HepG2 (cell line): ENCODE measurements around the gene TRPC4. TPM values are rescaled to one million over a fixed set of nuclear protein-coding genes. Genes with fewer than 3 reads are reported as not detected.

Experiments
- ATAC-seq: fragments of 200-7000 bp; cut with Tn5 transposase; 3 replicates; pipeline ENCODE4 v1.9.1; 2020; ENCODE audit warnings: mild to moderate bottlenecking, moderate library complexity
- BruUV-seq: library from RNA; stranded (reverse); fragments of 400-500 nt; replicated peaks from 2 replicates; lab custom pipeline; 2021; lab: Mats Ljungman, UMichigan
- CTCF ChIA-PET: fragments of 300-600 bp; formaldehyde crosslinking; extraction: SDS; loops from one replicate; lab custom pipeline; 2021; ENCODE audit warnings: low total read pairs, inconsistent platforms, low intra/inter-chr PET ratio; lab: Yijun Ruan, JAX
- POLR2A ChIA-PET: fragments of 350-600 bp; sonication (Branson Sonifier 250); formaldehyde crosslinking; loops from one replicate; lab custom pipeline; 2020; ENCODE audit warnings: antibody characterized with exemption, inconsistent platforms; lab: Yijun Ruan, JAX
- DNase-seq: peaks from one replicate; pipeline ENCODE4 v3.0.0-alpha.2; 2015; ENCODE audit warnings: low spot score
- FAIRE-seq: peaks from 3 replicates; lab custom pipeline; 2011; peaks lifted over from hg19 to GRCh38; lab: Jason Lieb, UNC
- H2AFZ ChIP-seq: one replicate; pipeline ENCODE4 v1.6.1; 2011; ENCODE audit warnings: low read length, inconsistent platforms
- H3K27ac ChIP-seq: fragments of 300-600 bp; 3 replicates; pipeline ENCODE4 v1.8.0; 2011; ENCODE audit warnings: mixed run types, mild to moderate bottlenecking, mixed read lengths, low read length, inconsistent platforms; ENCODE audit not compliant: insufficient read depth; ENCODE audit errors: extremely low read length
- H3K27me3 ChIP-seq, 2 experiments: fragments of 200-600 bp in 1 of 2; 2 replicates in 1 of 2; 3 replicates in 1 of 2; pipeline versions ENCODE4 v1.6.0 to v1.8.0; 2011; ENCODE audit warnings: low read length in 2 of 2, mild to moderate bottlenecking in 2 of 2, moderate library complexity in 2 of 2, inconsistent platforms in 1 of 2; ENCODE audit not compliant: insufficient read depth in 2 of 2, control insufficient read depth in 1 of 2
- H3K36me3 ChIP-seq, 2 experiments: fragments of 200-600 bp in 1 of 2; replicated peaks in 1 of 2; 2 replicates in 1 of 2; 3 replicates in 1 of 2; pipeline versions ENCODE4 v1.5.1 to v1.8.0; 2011; ENCODE audit warnings: low read length in 2 of 2, inconsistent platforms in 1 of 2; ENCODE audit not compliant: insufficient read depth in 2 of 2, control insufficient read depth in 1 of 2
- H3K4me1 ChIP-seq: 2 replicates; pipeline ENCODE4 v1.5.1; 2012; ENCODE audit warnings: low read length, inconsistent platforms; ENCODE audit not compliant: insufficient read depth
- H3K4me2 ChIP-seq: 2 replicates; pipeline ENCODE4 v1.6.0; 2011; ENCODE audit warnings: low read depth, low read length, inconsistent platforms
- H3K4me3 ChIP-seq, 3 experiments: fragments of 200-600 bp in 1 of 3; sonication (generic), shearing (Covaris generic) in 1 of 3; replicated peaks in 1 of 3; 2 replicates each; pipeline ENCODE4 v1.5.1; 2011 to 2016; ENCODE audit warnings: low read length in 3 of 3, inconsistent platforms in 2 of 3, low read depth in 2 of 3, mild to moderate bottlenecking in 2 of 3, control low read depth in 1 of 3, mixed read lengths in 1 of 3; ENCODE audit not compliant: insufficient read depth in 1 of 3
- H3K79me2 ChIP-seq: one replicate; pipeline ENCODE4 v1.6.1; 2011; ENCODE audit warnings: low read length, inconsistent platforms; ENCODE audit not compliant: insufficient read depth
- H3K9ac ChIP-seq: 2 replicates; pipeline ENCODE4 v1.6.0; 2011; ENCODE audit warnings: mild to moderate bottlenecking, low read depth, low read length, inconsistent platforms; ENCODE audit not compliant: insufficient read depth
- H3K9me3 ChIP-seq: 2 replicates; pipeline ENCODE4 v1.5.1; 2012; ENCODE audit warnings: mild to moderate bottlenecking, low read length
- H4K20me1 ChIP-seq: 2 replicates; pipeline ENCODE4 v1.6.0; 2011; ENCODE audit warnings: inconsistent platforms, mild to moderate bottlenecking, low read length, moderate library complexity; ENCODE audit not compliant: insufficient read depth
- GATAD2A ChIP-seq: IDR thresholded peaks from 2 replicates; pipeline ENCODE4 v1.6.1; 2016
- GZF1 ChIP-seq: sonication (generic); formaldehyde crosslinking; IDR thresholded peaks from 2 replicates; pipeline ENCODE4 v1.5.1; 2020; ENCODE audit warnings: mild to moderate bottlenecking, missing genetic modification reagents
- HMGA1 ChIP-seq: sonication (generic); formaldehyde crosslinking; conservative IDR thresholded peaks from 2 replicates; pipeline ENCODE4 v1.4.0; 2020; ENCODE audit warnings: missing genetic modification reagents
- HOMEZ ChIP-seq: IDR thresholded peaks from 2 replicates; pipeline ENCODE4 v1.6.1; 2016; ENCODE audit warnings: low read depth
- IRF2 ChIP-seq: IDR thresholded peaks from 2 replicates; pipeline ENCODE4 v1.6.1; 2018; ENCODE audit warnings: missing genetic modification reagents, missing compliant biosample characterization
- POLR2A ChIP-seq, 2 experiments: IDR thresholded peaks; 2 replicates each; pipeline ENCODE4 v1.6.1; 2011; ENCODE audit warnings: low read depth in 2 of 2, low read length in 2 of 2, mild to moderate bottlenecking in 1 of 2, moderate library complexity in 1 of 2; ENCODE audit not compliant: insufficient read depth in 1 of 2
- RAD21 ChIP-seq: fragments of 450-650 bp; formaldehyde crosslinking; IDR thresholded peaks from 2 replicates; pipeline ENCODE4 v1.5.0; 2020; ENCODE audit warnings: mild to moderate bottlenecking
- RBM39 ChIP-seq: fragments of 200-400 bp; formaldehyde crosslinking; IDR thresholded peaks from one replicate; pipeline ENCODE4 v1.6.1; 2018; ENCODE audit warnings: antibody characterized with exemption, mild to moderate bottlenecking, low read depth, low read length; ENCODE audit not compliant: poor library complexity, severe bottlenecking
- SYNCRIP ChIP-seq: fragments of 200-400 bp; formaldehyde crosslinking; IDR thresholded peaks from 2 replicates; pipeline ENCODE4 v1.6.1; 2018; ENCODE audit warnings: mild to moderate bottlenecking, low read depth, low read length; ENCODE audit not compliant: insufficient read depth
- TBP ChIP-seq: sonication (generic); formaldehyde crosslinking; IDR thresholded peaks from 2 replicates; pipeline ENCODE4 v1.5.0; 2020; ENCODE audit warnings: missing genetic modification reagents
- ZFP36 ChIP-seq: fragments of 150-350 bp; IDR thresholded peaks from 2 replicates; pipeline ENCODE4 v1.6.1; 2018; ENCODE audit warnings: borderline replicate concordance, low read length, low read depth; ENCODE audit not compliant: partially characterized antibody
- ZNF20 ChIP-seq: sonication (generic); formaldehyde crosslinking; IDR thresholded peaks from 2 replicates; pipeline ENCODE4 v1.4.0; 2020; ENCODE audit warnings: mild to moderate bottlenecking, moderate library complexity, missing genetic modification reagents
- ZNF230 ChIP-seq: sonication (generic); formaldehyde crosslinking; IDR thresholded peaks from 2 replicates; pipeline ENCODE4 v1.4.0; 2020; ENCODE audit warnings: mild to moderate bottlenecking, missing genetic modification reagents
- ZNF407 ChIP-seq: sonication (generic); formaldehyde crosslinking; IDR thresholded peaks from one replicate; pipeline ENCODE4 v1.5.1; 2020; ENCODE audit warnings: mild to moderate bottlenecking, missing genetic modification reagents; ENCODE audit errors: not compliant biosample characterization
- ZNF556 ChIP-seq: sonication (generic); formaldehyde crosslinking; IDR thresholded peaks from 2 replicates; pipeline ENCODE4 v1.4.0; 2020; ENCODE audit warnings: mild to moderate bottlenecking, missing genetic modification reagents, borderline replicate concordance
- ZNF768 ChIP-seq: sonication (generic); formaldehyde crosslinking; IDR thresholded peaks from 2 replicates; pipeline ENCODE4 v1.4.0; 2020; ENCODE audit warnings: missing genetic modification reagents
- ZSCAN31 ChIP-seq: sonication (generic); formaldehyde crosslinking; IDR thresholded peaks from 2 replicates; pipeline ENCODE4 v1.5.0; 2020; ENCODE audit warnings: low read depth, mild to moderate bottlenecking, missing genetic modification reagents
- WGBS: methylation state at CpG from one replicate; pipeline ENCODE4 v1.1.6; 2017; ENCODE audit warnings: low lambda C conversion rate; 5-methylcytosine and 5-hydroxymethylcytosine counted together
- in situ Hi-C: cut with HindIII; loops from 2 replicates; pipeline ENCODE4 v1.10.0; 2017; ENCODE audit warnings: low pct_unique_long_range_greater_than_20kb; ENCODE audit not compliant: extremely low pct_ligation_motif_present
- intact Hi-C: fragments of 100-400 bp; cut with micrococcal nuclease; formaldehyde crosslinking; loops from one replicate; pipeline ENCODE4 v1.10.0; 2022; ENCODE audit not compliant: unreplicated experiment
- polyA plus RNA-seq, 8 experiments: library from polyadenylated mRNA; depleted of rRNA in 3 of 8; stranded (reverse) in 7 of 8; unstranded in 1 of 8; fragments of >200 nt; fragmentation: Illumina TruSeq in 4 of 8; extraction: Trizol in 4 of 8; gene quantifications; 2 replicates each; pipeline versions ENCODE4 v1.2.1 to v1.2.3, GENCODE V29; 2011 to 2016; ENCODE audit warnings: low read depth in 4 of 8, missing spikeins in 1 of 8, mixed read lengths in 1 of 8; ENCODE audit not compliant: insufficient read depth in 1 of 8
- total RNA-seq, 5 experiments: library from RNA; depleted of rRNA; stranded (reverse); fragments of >200 nt; fragmentation: Illumina TruSeq; extraction: Trizol; gene quantifications; 2 replicates each; pipeline ENCODE4 v1.2.3, GENCODE V29; 2016; ENCODE audit warnings: low read depth in 1 of 5
- TF ChIP-seq, protein P1 (sequence below): IDR thresholded peaks from 2 replicates; pipeline ENCODE4 v1.6.1; 2016; ENCODE audit warnings: low read depth, borderline replicate concordance

The TRPC4 gene
- total and polyA plus RNA-seq, 2 of the 13 experiments (the other 11 are each of a cell fraction or from before 2014, with no cell fraction given): not detected

DNA sequence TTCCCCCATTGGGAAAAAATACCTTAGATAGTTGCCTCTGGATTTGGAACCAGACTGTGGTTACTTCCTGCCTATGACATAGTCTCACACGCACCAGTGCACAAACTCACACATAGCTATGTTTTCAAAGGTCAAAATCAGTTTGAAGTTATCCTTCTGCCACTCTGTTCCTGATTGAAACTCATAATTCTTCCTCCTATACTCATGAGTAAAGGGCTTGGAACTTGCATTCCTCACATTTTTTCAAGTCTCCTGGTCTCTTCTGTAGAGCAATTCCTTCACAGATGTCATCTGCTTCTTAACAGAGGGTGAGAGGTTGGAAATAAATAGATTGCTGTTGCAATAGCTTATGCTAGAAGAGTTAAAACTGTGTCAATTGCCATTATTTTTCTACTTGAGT lies 252.4 kb downstream of the TRPC4 start:
- in situ Hi-C loops (no loop called here), intact Hi-C loops (no loop called here)
- WGBS: 0% methylated on average over 1 of the region's 1 CpG
- BruUV-seq: no TSS peak
- Histone ChIP-seq H2AFZ (no peak overlapping the region), H3K9me3 (no peaks in the 10 kb centered on the region), H4K20me1 (no peaks in the 10 kb centered on the region), H3K27me3 (no peaks in the 10 kb centered on the region), H3K27ac (no peak overlapping the region), H3K9ac (no peak overlapping the region), H3K4me2 (no peak overlapping the region), H3K79me2 (no peaks in the 10 kb centered on the region), H3K4me3 (no peak overlapping the region), H3K36me3 (no peaks in the 10 kb centered on the region), H3K4me1 (no peaks in the 10 kb centered on the region)
- ChIA-PET CTCF (no interaction called here), POLR2A (no interaction called here)
- no peak for ATAC-seq
- TF ChIP-seq ZNF230 (CRISPR knock-in tag): no peak
- TF ChIP-seq TBP (CRISPR knock-in tag): no peak
- no peak for TF ChIP-seq ZNF407 (CRISPR knock-in tag)
- TF ChIP-seq ZNF20 (CRISPR knock-in tag): no peak
- TF ChIP-seq SYNCRIP: no peak
- TF ChIP-seq ZSCAN31 (CRISPR knock-in tag): no peak
- TF ChIP-seq GZF1 (CRISPR knock-in tag): no peak
- no peak for TF ChIP-seq HOMEZ
- no peak for TF ChIP-seq RAD21 (CRISPR knock-in tag)
- no peak for TF ChIP-seq POLR2A (IDR thresholded peaks at IDR 0.05; ENCODE audit: insufficient read depth in 1 of 2, low read depth in 2 of 2, low read length in 2 of 2)
- no peak for TF ChIP-seq GATAD2A (CRISPR knock-in tag)
- no peak for TF ChIP-seq ZNF768 (CRISPR knock-in tag)
- TF ChIP-seq IRF2 (CRISPR knock-in tag): no peak
- no peak for TF ChIP-seq HMGA1 (CRISPR knock-in tag)
- TF ChIP-seq RBM39: no peak
- TF ChIP-seq ZFP36: no peak
- TF ChIP-seq, protein P1, sequence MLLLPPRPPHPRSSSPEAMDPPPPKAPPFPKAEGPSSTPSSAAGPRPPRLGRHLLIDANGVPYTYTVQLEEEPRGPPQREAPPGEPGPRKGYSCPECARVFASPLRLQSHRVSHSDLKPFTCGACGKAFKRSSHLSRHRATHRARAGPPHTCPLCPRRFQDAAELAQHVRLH: no peak
- TF ChIP-seq ZNF556 (CRISPR knock-in tag): no peak
- DNase-seq: no peak
- no peak for FAIRE-seq
